Neuron (in vitro differentiated cells): ENCODE data around the gene ADAMTS17.

Experiments used
- H2AFZ ChIP-seq: one replicate; pipeline ENCODE4 v1.6.1; 2013; ENCODE audit warnings: low read depth, mild to moderate bottlenecking, inconsistent platforms, low read length, moderate library complexity
- H3K27me3 ChIP-seq: one replicate; pipeline ENCODE4 v1.6.1; 2013; ENCODE audit warnings: low read length; ENCODE audit not compliant: insufficient read depth
- H3K36me3 ChIP-seq: one replicate; pipeline ENCODE4 v1.6.1; 2013; ENCODE audit warnings: low read length; ENCODE audit not compliant: insufficient read depth
- H3K4me1 ChIP-seq: one replicate; pipeline ENCODE4 v1.6.1; 2013; ENCODE audit warnings: low read length; ENCODE audit not compliant: insufficient read depth
- H3K4me3 ChIP-seq: 2 replicates; pipeline ENCODE4 v1.5.1; 2013; ENCODE audit warnings: mild to moderate bottlenecking, low read length, moderate library complexity
- H3K9me3 ChIP-seq: one replicate; pipeline ENCODE4 v1.6.1; 2013; ENCODE audit warnings: low read length

Gene ADAMTS17

GRCh38 chr15:100009372-100009771 is 332.4 kb downstream of the ADAMTS17 start:
- H3K36me3 ChIP-seq: no peaks in the 10 kb centered on the region
- no peak overlapping the region for H3K4me3 ChIP-seq
- H3K27me3 ChIP-seq: no peaks in the 10 kb centered on the region
- no peaks in the 10 kb centered on the region for H3K4me1 ChIP-seq
- H3K9me3 ChIP-seq: no peaks in the 10 kb centered on the region
- no peak overlapping the region for H2AFZ ChIP-seq

GRCh38 chr15:100008258-100008657 is 333.5 kb downstream of the ADAMTS17 start:
- Histone ChIP-seq H3K9me3 (no peaks in the 10 kb centered on the region), H3K4me3 (no peak overlapping the region), H2AFZ (no peak overlapping the region), H3K4me1 (no peaks in the 10 kb centered on the region), H3K36me3 (no peaks in the 10 kb centered on the region), H3K27me3 (no peaks in the 10 kb centered on the region)

GRCh38 chr15:100007609-100008008 is 334.2 kb downstream of the ADAMTS17 start:
- no peaks in the 10 kb centered on the region for H3K4me1 ChIP-seq
- no peak overlapping the region for H2AFZ ChIP-seq
- no peaks in the 10 kb centered on the region for H3K9me3 ChIP-seq
- H3K36me3 ChIP-seq: no peaks in the 10 kb centered on the region
- no peaks in the 10 kb centered on the region for H3K27me3 ChIP-seq
- H3K4me3 ChIP-seq: no peak overlapping the region

GRCh38 chr15:100005715-100006114 is 336.1 kb downstream of the ADAMTS17 start:
- Histone ChIP-seq H2AFZ (no peak overlapping the region), H3K4me1 (peaks cover 6% of the 10 kb centered on the region), H3K27me3 (no peaks in the 10 kb centered on the region), H3K9me3 (no peaks in the 10 kb centered on the region), H3K36me3 (no peaks in the 10 kb centered on the region), H3K4me3 (no peak overlapping the region)

GRCh38 chr15:100005013-100005412 is 336.8 kb downstream of the ADAMTS17 start:
- H3K27me3 ChIP-seq: no peaks in the 10 kb centered on the region
- no peak overlapping the region for H2AFZ ChIP-seq
- H3K36me3 ChIP-seq: no peaks in the 10 kb centered on the region
- H3K4me1 ChIP-seq: peaks cover 6% of the 10 kb centered on the region
- no peak overlapping the region for H3K4me3 ChIP-seq
- H3K9me3 ChIP-seq: no peaks in the 10 kb centered on the region

- Histone ChIP-seq H3K36me3 (no peaks in the 10 kb centered on the region), H2AFZ (no peak overlapping the region), H3K9me3 (no peaks in the 10 kb centered on the region), H3K4me3 (no peak overlapping the region), H3K27me3 (no peaks in the 10 kb centered on the region), H3K4me1 (peaks cover 6% of the 10 kb centered on the region)
These were observed 338.8 kb downstream of the ADAMTS17 start for GRCh38 chr15:100002787-100003536.

- H3K4me1 ChIP-seq: peaks cover 6% of the 10 kb centered on the region
- H3K36me3 ChIP-seq: no peaks in the 10 kb centered on the region
- H3K4me3 ChIP-seq: no peak overlapping the region
These were observed 339.6 kb downstream of the ADAMTS17 start for GRCh38 chr15:100002086-100002620.

GRCh38 chr15:100001405-100001804 is 340.4 kb downstream of the ADAMTS17 start:
- no peaks in the 10 kb centered on the region for H3K36me3 ChIP-seq
- no peaks in the 10 kb centered on the region for H3K27me3 ChIP-seq
- H3K4me3 ChIP-seq: no peak overlapping the region
- no peak overlapping the region for H2AFZ ChIP-seq
- H3K4me1 ChIP-seq: peaks cover 6% of the 10 kb centered on the region
- no peaks in the 10 kb centered on the region for H3K9me3 ChIP-seq

More at GRCh38 chr15:100002086-100002620, 339.6 kb downstream of the ADAMTS17 start:
- Histone ChIP-seq H2AFZ (no peak overlapping the region), H3K27me3 (no peaks in the 10 kb centered on the region), H3K9me3 (no peaks in the 10 kb centered on the region)

GRCh38 chr15:99999282-100000070 is 342.3 kb downstream of the ADAMTS17 start:
- no peak overlapping the region for H2AFZ ChIP-seq
- H3K4me3 ChIP-seq: no peak overlapping the region
- peaks cover 6% of the 10 kb centered on the region for H3K4me1 ChIP-seq
- H3K36me3 ChIP-seq: no peaks in the 10 kb centered on the region
- no peaks in the 10 kb centered on the region for H3K9me3 ChIP-seq
- H3K27me3 ChIP-seq: no peaks in the 10 kb centered on the region

- Histone ChIP-seq H2AFZ (no peak overlapping the region), H3K4me1 (peaks cover 6% of the 10 kb centered on the region), H3K27me3 (no peaks in the 10 kb centered on the region), H3K4me3 (no peak overlapping the region), H3K9me3 (no peaks in the 10 kb centered on the region), H3K36me3 (no peaks in the 10 kb centered on the region)
These were observed 343.1 kb downstream of the ADAMTS17 start for GRCh38 chr15:99998661-99999101.

- H3K27me3 ChIP-seq: no peaks in the 10 kb centered on the region
- peaks cover 3% of the 10 kb centered on the region for H3K4me1 ChIP-seq
- H3K4me3 ChIP-seq: no peak overlapping the region
- H2AFZ ChIP-seq: no peak overlapping the region
- no peaks in the 10 kb centered on the region for H3K36me3 ChIP-seq
- no peaks in the 10 kb centered on the region for H3K9me3 ChIP-seq
These were observed 344.6 kb downstream of the ADAMTS17 start for GRCh38 chr15:99997112-99997651.

GRCh38 chr15:99996660-99997059 is 345.1 kb downstream of the ADAMTS17 start:
- Histone ChIP-seq H2AFZ (no peak overlapping the region), H3K4me3 (no peak overlapping the region), H3K4me1 (no peaks in the 10 kb centered on the region), H3K36me3 (no peaks in the 10 kb centered on the region), H3K27me3 (no peaks in the 10 kb centered on the region), H3K9me3 (no peaks in the 10 kb centered on the region)

GRCh38 chr15:99995543-99995942 is 346.2 kb downstream of the ADAMTS17 start:
- Histone ChIP-seq H3K4me3 (no peak overlapping the region), H3K27me3 (no peaks in the 10 kb centered on the region)

More at GRCh38 chr15:99995543-99995942, 346.2 kb downstream of the ADAMTS17 start:
- Histone ChIP-seq H3K4me1 (no peaks in the 10 kb centered on the region), H3K9me3 (no peaks in the 10 kb centered on the region), H2AFZ (no peak overlapping the region), H3K36me3 (no peaks in the 10 kb centered on the region)
